ENCODE measurements around the gene PAK3.

GRCh38 chrX:111102636-111103035 lies 6.6 kb downstream of the PAK3 start:
- TF ChIP-seq POLR2A (IDR thresholded peaks at IDR 0.05; ENCODE audit: low read length): no peak
- no peak for TF ChIP-seq GATA1 (IDR thresholded peaks at IDR 0.05; ENCODE audit: low read depth, low read length)
